HTERT RPE-1 (cell line): Measurements from ENCODE around the gene SLC50A1.

Source experiments
- in situ Hi-C: fragments of 300-500 bp; cut with MboI; formaldehyde crosslinking; loops from 4 replicates; pipeline ENCODE4 v1.14.3; 2020; ENCODE audit warnings: low sequenced_read_pairs

The SLC50A1 gene

DNA sequence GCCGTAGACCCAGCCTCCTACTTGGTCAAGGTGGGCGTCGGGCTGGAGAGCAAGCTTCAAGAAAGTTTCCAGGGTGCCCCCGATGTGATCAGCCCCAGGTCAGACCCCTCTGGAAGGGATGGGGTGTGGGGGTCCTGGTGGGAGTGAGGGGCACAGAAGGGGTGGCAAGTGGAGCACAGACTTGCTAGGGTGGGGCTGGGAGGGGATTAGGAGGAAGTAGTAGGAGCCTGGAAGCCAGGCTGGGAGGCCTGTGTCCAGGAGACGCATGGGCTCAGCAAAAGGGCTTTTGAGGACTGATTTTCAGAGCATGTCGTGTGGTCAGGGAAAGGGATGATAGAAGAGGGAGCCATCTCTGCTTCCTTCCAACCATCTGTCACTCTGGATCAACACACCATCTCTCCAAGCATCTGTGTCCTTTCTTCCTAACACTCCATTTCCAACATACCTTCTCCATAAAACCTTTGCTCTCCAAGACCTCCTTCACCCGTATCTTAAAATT lies 46.4 kb downstream of the SLC50A1 start:
- in situ Hi-C loops = no loop called here

DNA sequence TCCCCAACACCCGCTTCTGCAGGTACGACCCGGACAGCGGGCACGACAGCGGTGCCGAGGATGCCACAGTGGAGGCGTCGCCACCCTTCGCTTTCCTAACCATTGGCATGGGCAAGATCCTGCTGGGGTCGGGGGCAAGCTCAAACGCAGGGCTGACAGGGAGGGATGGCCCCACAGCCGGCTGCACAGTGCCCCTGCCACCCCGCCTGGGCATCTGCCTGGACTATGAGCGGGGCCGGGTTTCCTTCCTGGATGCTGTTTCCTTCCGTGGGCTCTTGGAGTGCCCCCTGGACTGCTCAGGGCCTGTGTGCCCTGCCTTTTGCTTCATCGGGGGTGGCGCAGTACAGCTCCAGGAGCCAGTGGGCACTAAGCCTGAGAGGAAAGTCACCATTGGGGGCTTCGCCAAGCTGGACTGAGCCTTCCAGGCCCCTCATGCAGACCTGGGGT lies 48.1 kb downstream of the SLC50A1 start:
- in situ Hi-C loops = no loop called here

GRCh38 chr1:155184351-155184811 lies 48.7 kb downstream of the SLC50A1 start:
- in situ Hi-C loops = no loop called here

DNA sequence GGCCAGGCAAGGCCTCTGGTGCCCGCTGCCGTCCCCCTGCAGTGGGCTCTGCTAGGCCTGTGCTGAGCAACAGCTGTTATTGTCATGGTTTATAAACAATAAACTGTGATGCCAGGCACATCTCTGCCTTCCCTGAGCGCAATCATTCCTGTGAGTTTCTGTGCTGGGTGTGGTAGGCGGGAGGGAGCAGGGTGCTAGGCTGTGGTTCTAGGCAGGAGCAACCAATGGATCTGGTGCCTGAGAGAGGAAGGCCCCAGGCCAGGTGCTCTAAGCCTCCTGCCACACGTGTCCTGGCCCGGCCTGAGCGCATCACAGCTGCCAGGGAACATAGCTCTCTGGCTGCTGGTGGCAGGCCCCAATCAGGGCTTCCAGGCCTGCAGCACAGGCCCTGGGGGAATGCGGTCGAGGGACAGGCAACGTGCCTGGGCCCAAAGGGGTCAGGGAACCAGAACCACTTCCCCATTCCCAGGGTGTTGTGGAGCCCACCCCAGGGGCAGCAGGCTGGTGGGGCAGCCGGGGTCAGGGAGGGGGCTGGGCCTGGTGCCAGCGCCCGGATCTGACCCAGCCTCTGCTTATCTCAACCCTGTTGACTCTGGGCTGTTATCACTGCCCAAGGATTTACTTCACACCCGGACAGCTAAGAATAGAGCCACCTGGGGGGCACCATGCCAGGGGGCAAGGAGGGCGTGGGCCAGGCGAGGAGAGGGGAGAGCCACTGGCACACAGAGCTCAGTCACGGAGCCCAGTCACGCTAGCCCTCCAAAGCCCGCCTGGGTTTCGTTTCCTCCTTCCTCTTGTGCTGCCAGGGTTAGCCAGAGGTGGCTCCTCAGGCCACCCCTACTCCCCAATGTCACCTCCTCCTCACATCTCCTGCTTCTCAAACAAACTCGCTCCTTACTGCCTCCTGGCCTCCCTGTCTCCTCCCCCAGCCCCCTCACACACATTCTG lies 49.5 kb downstream of the SLC50A1 start:
- in situ Hi-C loops = no loop called here

- in situ Hi-C loops = no loop called here
Observed at GRCh38 chr1:155185783-155186066, 50.1 kb downstream of the SLC50A1 start.

GRCh38 chr1:155186067-155186793 lies 50.6 kb downstream of the SLC50A1 start:
- in situ Hi-C loops = no loop called here

- in situ Hi-C loops = no loop called here
Observed at GRCh38 chr1:155186794-155187455, 51.3 kb downstream of the SLC50A1 start.

DNA sequence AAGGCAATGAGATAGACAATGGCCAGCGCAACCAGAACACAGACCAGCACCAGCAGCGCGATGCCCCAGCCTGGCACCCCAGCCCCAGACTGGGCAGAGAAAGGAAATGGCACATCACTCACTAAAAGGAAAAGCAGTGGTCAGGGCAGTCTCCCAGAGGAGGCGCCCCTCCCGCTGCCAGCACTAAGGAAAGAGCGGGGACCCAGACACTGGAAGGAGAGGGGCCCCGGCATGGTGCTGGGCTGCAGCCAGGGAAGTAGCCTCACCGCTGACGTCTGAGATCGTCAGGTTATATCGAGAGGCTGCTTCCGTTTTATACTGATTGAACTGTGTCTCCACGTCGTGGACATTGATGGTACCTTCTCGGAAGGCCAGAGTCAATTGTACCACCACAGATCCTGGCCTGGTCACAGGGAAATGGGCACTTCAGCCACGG lies 51.8 kb downstream of the SLC50A1 start:
- in situ Hi-C loops = no loop called here

GRCh38 chr1:155188268-155188667 lies 52.6 kb downstream of the SLC50A1 start:
- in situ Hi-C loops = no loop called here
